H1 (cell line): ENCODE results near the gene AKAP9. TPM values are rescaled to one million over a fixed set of nuclear protein-coding genes. Genes with fewer than 3 reads are reported as not detected.

Experiments used
- CTCF ChIA-PET: fragments of 300-600 bp; sonication (Branson Sonifier 250); formaldehyde crosslinking; loops from one replicate; lab custom pipeline; 2021; ENCODE audit not compliant: partially characterized antibody; lab: Charles Lee
- POLR2A ChIA-PET: fragments of 300-600 bp; sonication (Branson Sonifier 250); formaldehyde crosslinking; loops from one replicate; lab custom pipeline; 2021; ENCODE audit warnings: inconsistent platforms; ENCODE audit not compliant: partially characterized antibody; lab: Charles Lee
- DNase-seq, 2 experiments: peaks; one replicate each; pipeline versions ENCODE4 v3.0.0 to v3.0.0-alpha.2; 2010 to 2022; ENCODE audit warnings: low spot score in 2 of 2, low read depth in 1 of 2, mixed read lengths in 1 of 2
- FAIRE-seq: peaks from 2 replicates; lab custom pipeline; 2011; peaks lifted over from hg19 to GRCh38; lab: Jason Lieb, UNC
- H2AFZ ChIP-seq: 2 replicates; pipeline ENCODE4 v1.8.1; 2012; ENCODE audit warnings: low read length, inconsistent platforms
- H2AK5ac ChIP-seq: 2 replicates; pipeline ENCODE4 v1.6.1; 2013; ENCODE audit warnings: low read depth, low read length
- H2BK120ac ChIP-seq: replicated peaks from 2 replicates; pipeline ENCODE3; 2013; ENCODE audit warnings: low read depth, low read length, inconsistent platforms
- H2BK12ac ChIP-seq: 2 replicates; pipeline ENCODE4 v1.6.1; 2013; ENCODE audit warnings: low read depth, low read length
- H2BK15ac ChIP-seq: 2 replicates; pipeline ENCODE4 v1.6.1; 2013; ENCODE audit warnings: low read length
- H2BK20ac ChIP-seq: 2 replicates; pipeline ENCODE4 v1.6.1; 2013; ENCODE audit warnings: low read length
- H2BK5ac ChIP-seq: 2 replicates; pipeline ENCODE4 v1.6.1; 2013; ENCODE audit warnings: low read depth, low read length
- H3K14ac ChIP-seq: 2 replicates; pipeline ENCODE4 v1.6.1; 2013; ENCODE audit warnings: inconsistent platforms; ENCODE audit not compliant: insufficient read length
- H3K18ac ChIP-seq: 2 replicates; pipeline ENCODE4 v1.6.1; 2013; ENCODE audit warnings: low read length; ENCODE audit errors: extremely low read depth
- H3K23ac ChIP-seq: 2 replicates; pipeline ENCODE4 v1.6.1; 2013; ENCODE audit warnings: inconsistent platforms; ENCODE audit not compliant: insufficient read length
- H3K23me2 ChIP-seq: 2 replicates; pipeline ENCODE4 v1.6.1; 2013; ENCODE audit warnings: low read depth, low read length
- H3K27ac ChIP-seq: 2 replicates; pipeline ENCODE4 v1.6.1; 2011; ENCODE audit warnings: low read depth, low read length, inconsistent platforms
- H3K27me3 ChIP-seq, 4 experiments: replicated peaks in 1 of 4; 1 replicate in 1 of 4; 2 replicates in 3 of 4; pipeline versions ENCODE4 v1.6.1 to v1.8.1; 2011 to 2013; ENCODE audit warnings: low read length in 3 of 4, mild to moderate bottlenecking in 3 of 4, inconsistent platforms in 2 of 4, mixed read lengths in 2 of 4, moderate library complexity in 1 of 4; ENCODE audit not compliant: control insufficient read depth in 3 of 4, insufficient read depth in 3 of 4; ENCODE audit errors: extremely low read depth in 1 of 4
- H3K36me3 ChIP-seq, 4 experiments: 2 replicates each; pipeline versions ENCODE4 v1.6.1 to v1.8.1; 2011 to 2013; ENCODE audit warnings: mild to moderate bottlenecking in 4 of 4, low read length in 3 of 4, moderate library complexity in 2 of 4, control low read depth in 1 of 4, inconsistent platforms in 1 of 4; ENCODE audit not compliant: insufficient read depth in 4 of 4, control insufficient read depth in 2 of 4
- H3K4ac ChIP-seq: replicated peaks from 2 replicates; pipeline ENCODE3; 2013; ENCODE audit warnings: low read length, low read depth, mixed read lengths, inconsistent platforms; ENCODE audit not compliant: insufficient read length
- H3K4me1 ChIP-seq, 4 experiments: replicated peaks in 1 of 4; 1 replicate in 1 of 4; 2 replicates in 3 of 4; pipeline versions ENCODE4 v1.6.1 to v1.8.1; 2011 to 2013; ENCODE audit warnings: low read length in 3 of 4, inconsistent platforms in 2 of 4, mixed read lengths in 1 of 4; ENCODE audit not compliant: insufficient read depth in 4 of 4, control insufficient read depth in 3 of 4
- H3K4me2 ChIP-seq, 2 experiments: 2 replicates each; pipeline versions ENCODE4 v1.6.1 to v1.8.1; 2011 to 2013; ENCODE audit warnings: low read depth in 2 of 2, low read length in 2 of 2, control low read depth in 1 of 2, inconsistent platforms in 1 of 2, mild to moderate bottlenecking in 1 of 2; ENCODE audit not compliant: insufficient read depth in 1 of 2
- H3K4me3 ChIP-seq, 4 experiments: fragments of 200-600, 300-600 bp in 1 of 4; sonication (generic), shearing (Covaris generic), sonication (Bioruptor Twin) in 1 of 4; 2 replicates each; pipeline versions ENCODE4 v1.5.1 to v1.8.1; 2011 to 2016; ENCODE audit warnings: low read length in 4 of 4, low read depth in 3 of 4, control low read depth in 2 of 4, inconsistent platforms in 2 of 4, mild to moderate bottlenecking in 2 of 4, mixed read lengths in 1 of 4, moderate library complexity in 1 of 4; ENCODE audit not compliant: insufficient read depth in 2 of 4; ENCODE audit errors: extremely low read depth in 1 of 4
- H3K56ac ChIP-seq: replicated peaks from 2 replicates; pipeline ENCODE3; 2013; ENCODE audit warnings: low read depth, mild to moderate bottlenecking, mixed read lengths, low read length, inconsistent platforms; ENCODE audit not compliant: insufficient read length
- H3K79me1 ChIP-seq: 2 replicates; pipeline ENCODE4 v1.6.1; 2013; ENCODE audit warnings: low read depth, low read length, control low read depth
- H3K79me2 ChIP-seq, 2 experiments: 2 replicates each; pipeline versions ENCODE4 v1.6.1 to v1.8.1; 2012 to 2013; ENCODE audit warnings: low read length in 2 of 2, mild to moderate bottlenecking in 2 of 2, inconsistent platforms in 1 of 2; ENCODE audit not compliant: insufficient read depth in 2 of 2, control insufficient read depth in 1 of 2
- H3K9ac ChIP-seq, 4 experiments: replicated peaks in 1 of 4; 1 replicate in 1 of 4; 2 replicates in 3 of 4; pipeline versions ENCODE4 v1.6.1 to v1.8.1; 2011 to 2013; ENCODE audit warnings: low read depth in 3 of 4, low read length in 3 of 4, control low read depth in 2 of 4, mild to moderate bottlenecking in 2 of 4, moderate library complexity in 2 of 4, inconsistent platforms in 1 of 4; ENCODE audit errors: extremely low read depth in 1 of 4
- H3K9me3 ChIP-seq, 2 experiments: 2 replicates each; pipeline versions ENCODE4 v1.6.1 to v1.8.1; 2012 to 2013; ENCODE audit warnings: mild to moderate bottlenecking in 2 of 2, moderate library complexity in 2 of 2, control low read depth in 1 of 2, inconsistent platforms in 1 of 2, low read depth in 1 of 2, low read length in 1 of 2, mixed read lengths in 1 of 2; ENCODE audit not compliant: insufficient read depth in 2 of 2
- H4K20me1 ChIP-seq, 2 experiments: replicated peaks in 1 of 2; 2 replicates each; pipeline versions ENCODE3 to v1.8.1; 2011 to 2013; ENCODE audit warnings: inconsistent platforms in 2 of 2, low read length in 2 of 2, mild to moderate bottlenecking in 1 of 2; ENCODE audit not compliant: insufficient read depth in 2 of 2, control insufficient read depth in 1 of 2
- H4K5ac ChIP-seq: 2 replicates; pipeline ENCODE4 v1.6.1; 2013; ENCODE audit warnings: low read length, low read depth, mixed read lengths, inconsistent platforms; ENCODE audit not compliant: insufficient read length
- H4K8ac ChIP-seq: 2 replicates; pipeline ENCODE4 v1.8.0; 2013; ENCODE audit warnings: mild to moderate bottlenecking, moderate library complexity, low read length, inconsistent platforms; ENCODE audit not compliant: insufficient read depth; ENCODE audit errors: extremely low read depth
- H4K91ac ChIP-seq: replicated peaks from 2 replicates; pipeline ENCODE3; 2013; ENCODE audit warnings: low read length, mixed read lengths, inconsistent platforms; ENCODE audit not compliant: insufficient read length
- ATF3 ChIP-seq: IDR thresholded peaks from 2 replicates; pipeline ENCODE4 v1.6.1; 2011; ENCODE audit warnings: low read depth, mild to moderate bottlenecking, low read length; ENCODE audit not compliant: insufficient read depth
- BACH1 ChIP-seq: IDR thresholded peaks from 2 replicates; pipeline ENCODE4 v1.6.1; 2012; ENCODE audit warnings: low read length, improper control_type of control experiment
- CHD2 ChIP-seq: IDR thresholded peaks from 2 replicates; pipeline ENCODE4 v1.6.1; 2012; ENCODE audit warnings: low read length, improper control_type of control experiment
- EZH2 ChIP-seq: fragments of 200-600 bp; sonication (generic); IDR thresholded peaks from 2 replicates; pipeline ENCODE4 v1.7.1; 2012; ENCODE audit warnings: low read depth, mild to moderate bottlenecking, moderate library complexity, low read length, inconsistent platforms; ENCODE audit not compliant: severe bottlenecking
- GTF2F1 ChIP-seq: IDR thresholded peaks from 2 replicates; pipeline ENCODE4 v1.6.1; 2012; ENCODE audit warnings: low read depth, low read length, improper control_type of control experiment, borderline replicate concordance
- KDM1A ChIP-seq: fragments of 200-600, 300-600 bp; sonication (generic); IDR thresholded peaks from 2 replicates; pipeline ENCODE4 v1.7.1; 2016; ENCODE audit warnings: mild to moderate bottlenecking, low read length, borderline replicate concordance
- POLR2AphosphoS5 ChIP-seq: IDR thresholded peaks from 2 replicates; pipeline ENCODE4 v1.6.1; 2011; ENCODE audit warnings: low read depth, low read length
- SP4 ChIP-seq: IDR thresholded peaks from 2 replicates; pipeline ENCODE4 v1.6.1; 2012; ENCODE audit warnings: low read length, inconsistent platforms
- SUZ12 ChIP-seq: fragments of 200-600 bp; sonication (generic); IDR thresholded peaks from 2 replicates; pipeline ENCODE4 v1.6.1; 2012; ENCODE audit warnings: mild to moderate bottlenecking, inconsistent platforms, low read length, moderate library complexity, mixed read lengths
- TAF7 ChIP-seq: optimal IDR thresholded peaks from 2 replicates; pipeline ENCODE3; 2011; ENCODE audit warnings: low read depth, mild to moderate bottlenecking, inconsistent platforms, low read length, moderate library complexity, borderline replicate concordance
- TBP ChIP-seq: IDR thresholded peaks from 2 replicates; pipeline ENCODE4 v1.6.1; 2011; ENCODE audit warnings: low read depth, low read length, improper control_type of control experiment
- YY1 ChIP-seq: IDR thresholded peaks from 2 replicates; pipeline ENCODE4 v1.6.1; 2011; ENCODE audit warnings: low read depth, mild to moderate bottlenecking, low read length
- ZNF274 ChIP-seq: IDR thresholded peaks from 2 replicates; pipeline ENCODE4 v1.7.0; 2012; ENCODE audit warnings: low read length, borderline replicate concordance; ENCODE audit errors: extremely low read depth
- WGBS, 2 experiments: shearing (Covaris generic) in 1 of 2; methylation state at CpG; one replicate each; pipeline versions ENCODE4 v1.1.6 to v1.1.7; 2013 to 2015; ENCODE audit warnings: low lambda C conversion rate in 2 of 2, mixed read lengths in 2 of 2, inconsistent platforms in 1 of 2, low coverage in 1 of 2, missing lambda C conversion rate in 1 of 2; ENCODE audit not compliant: insufficient replicate concordance in 2 of 2, insufficient coverage in 1 of 2, insufficient read length in 1 of 2; ENCODE audit errors: extremely low coverage in 1 of 2, missing lambda C conversion rate in 1 of 2; 5-methylcytosine and 5-hydroxymethylcytosine counted together
- polyA plus RNA-seq, 7 experiments: library from polyadenylated mRNA; depleted of rRNA in 3 of 7; stranded (reverse) in 5 of 7; unstranded in 2 of 7; fragments of >200 nt in 5 of 7; fragments of 200-250 nt in 2 of 7; gene quantifications; 1 replicate in 5 of 7; 2 replicates in 1 of 7; 4 replicates in 1 of 7; pipeline versions ENCODE4 v1.2.1 to v1.2.3, GENCODE V29; 2011 to 2013; ENCODE audit warnings: missing spikeins in 2 of 7, mixed read lengths in 2 of 7
- total RNA-seq: library from RNA; stranded (reverse); fragmentation: NEBNext Ultra II Directional; extraction: Animal tissue kit (Norgen Biotek cat#: 25700); gene quantifications from 2 replicates; pipeline ENCODE4 v1.2.1, GENCODE V29; 2021

The AKAP9 gene
- total and polyA plus RNA-seq, 2 of the 8 experiments (the other 6 are each of a cell fraction or from before 2014, with no cell fraction given), result 6.2 to 26.3 TPM

GRCh38 chr7:92075455-92076158, 134.9 kb downstream of the AKAP9 start:
- Histone ChIP-seq H3K14ac (no peak overlapping the region), H2AFZ (no peak overlapping the region), H3K27ac (no peak overlapping the region), H3K9ac (no peak overlapping the region), H3K4ac (no peak overlapping the region), H2BK15ac (no peak overlapping the region), H4K91ac (no peak overlapping the region), H4K5ac (no peak overlapping the region), H3K79me2 (no peaks in the 10 kb centered on the region), H2BK20ac (no peak overlapping the region), H3K18ac (no peak overlapping the region), H3K4me3 (no peak overlapping the region), H3K9me3 (no peaks in the 10 kb centered on the region), H2BK120ac (no peak overlapping the region), H2BK12ac (no peak overlapping the region), H3K79me1 (no peaks in the 10 kb centered on the region), H3K23ac (no peak overlapping the region), H2BK5ac (no peak overlapping the region), H3K4me1 (no peaks in the 10 kb centered on the region), H3K27me3 (no peaks in the 10 kb centered on the region), H3K23me2 (no peaks in the 10 kb centered on the region), H3K56ac (no peak overlapping the region), H4K20me1 (no peaks in the 10 kb centered on the region), H4K8ac (no peak overlapping the region), H3K4me2 (no peak overlapping the region), H2AK5ac (no peak overlapping the region), H3K36me3 (peaks cover 0 to 12% (median 9%) of the 10 kb centered on the region in 4 experiments; a peak in 6 of 8 replicates)
- no peak for TF ChIP-seq SUZ12
- TF ChIP-seq GTF2F1, result no peak
- TF ChIP-seq YY1, result no peak
- TF ChIP-seq CHD2, result no peak
- TF ChIP-seq ZNF274, result no peak
- no peak for TF ChIP-seq POLR2AphosphoS5
- no peak for TF ChIP-seq KDM1A
- TF ChIP-seq BACH1, result no peak
- no peak for TF ChIP-seq TBP
- TF ChIP-seq TAF7, result no peak
- no peak for TF ChIP-seq ATF3
- TF ChIP-seq SP4, result no peak
- no peak for TF ChIP-seq EZH2
- WGBS, 2 experiments, result 85% methylated on average over 4 of the region's 4 CpGs; no CpG with 5 or more reads in 1 of the 2 experiments
- POLR2A ChIA-PET, result no interaction called here
- CTCF ChIA-PET, result interaction anchor here (1.7 kb wide), 1 partner anchor 15 kb away, joined by 3 read pairs; no protein-coding TSS in a partner anchor
- FAIRE-seq (no peak), DNase-seq (no peak)
